GM19395 (cell line): ENCODE results near the gene MPZL3.
"Not testable (repeated sequence)": the region's sequence is repeated elsewhere in the genome, so short reads cannot be mapped to it uniquely, and the experiment has no call there.

Experiments used
- ATAC-seq: cut with Tn5 transposase; IDR thresholded peaks from one replicate; pipeline ENCODE4 v1.9.1; 2021; ENCODE audit warnings: mild to moderate bottlenecking, moderate library complexity; ENCODE audit not compliant: unreplicated experiment

The MPZL3 gene

DNA sequence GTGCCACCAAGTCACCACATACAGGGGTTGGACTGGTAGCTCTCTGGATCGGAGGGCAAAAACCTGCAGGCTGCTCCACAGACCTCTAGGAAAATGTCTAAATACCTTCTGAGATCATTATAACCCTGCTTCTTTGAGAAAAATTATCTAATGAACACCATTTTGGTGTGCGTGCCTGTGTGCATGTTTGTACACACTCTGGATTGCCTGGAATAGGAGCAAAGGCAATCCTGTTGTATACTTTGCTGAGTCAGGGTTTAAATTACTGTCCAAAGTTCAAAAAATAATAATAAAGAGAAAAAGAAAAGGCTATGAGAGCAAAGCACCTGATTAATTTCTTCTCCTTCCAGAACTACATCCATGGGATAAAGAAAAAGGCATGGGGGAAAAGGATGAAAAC is 38.4 kb downstream of the MPZL3 start:
- no peak for ATAC-seq

DNA sequence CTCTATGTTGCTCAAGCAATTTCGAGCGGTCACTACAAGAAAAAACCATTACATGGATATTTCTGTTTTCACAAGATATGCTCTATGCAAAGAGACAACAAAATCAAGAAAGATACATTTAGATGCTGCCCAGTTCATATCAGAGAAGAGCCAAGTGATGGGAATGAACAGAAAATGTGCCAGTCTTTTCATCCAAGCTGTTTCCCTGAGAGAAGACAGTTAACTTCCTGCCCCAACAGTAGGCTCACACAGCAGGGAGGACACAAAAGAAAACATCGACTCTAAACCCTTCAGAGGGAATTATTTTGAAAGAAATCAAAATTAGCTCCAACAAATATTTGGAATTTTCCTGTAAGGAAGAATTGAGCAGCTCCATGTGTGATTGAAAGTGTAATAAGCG is 39.0 kb downstream of the MPZL3 start:
- no peak for ATAC-seq

DNA sequence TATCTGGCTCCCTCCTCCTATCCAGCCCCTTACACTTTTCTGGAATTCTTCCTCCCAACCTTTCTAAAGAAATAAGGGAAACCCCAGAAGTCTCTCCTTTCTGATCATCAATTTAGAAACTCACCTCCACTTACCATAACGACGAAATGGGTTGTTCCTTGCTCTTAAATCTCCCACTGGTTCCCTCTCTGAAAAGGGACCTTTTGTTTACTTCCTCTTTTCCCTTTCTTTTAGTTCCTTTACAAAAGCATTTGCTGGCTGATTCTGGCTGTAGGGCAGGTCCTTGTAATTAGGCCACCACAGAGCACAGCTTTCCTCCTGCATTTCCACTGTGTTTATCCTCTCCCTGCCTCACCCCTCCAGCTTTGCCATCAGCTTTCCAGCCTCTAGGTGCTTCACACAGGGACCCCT is 39.4 kb downstream of the MPZL3 start:
- no peak for ATAC-seq

DNA sequence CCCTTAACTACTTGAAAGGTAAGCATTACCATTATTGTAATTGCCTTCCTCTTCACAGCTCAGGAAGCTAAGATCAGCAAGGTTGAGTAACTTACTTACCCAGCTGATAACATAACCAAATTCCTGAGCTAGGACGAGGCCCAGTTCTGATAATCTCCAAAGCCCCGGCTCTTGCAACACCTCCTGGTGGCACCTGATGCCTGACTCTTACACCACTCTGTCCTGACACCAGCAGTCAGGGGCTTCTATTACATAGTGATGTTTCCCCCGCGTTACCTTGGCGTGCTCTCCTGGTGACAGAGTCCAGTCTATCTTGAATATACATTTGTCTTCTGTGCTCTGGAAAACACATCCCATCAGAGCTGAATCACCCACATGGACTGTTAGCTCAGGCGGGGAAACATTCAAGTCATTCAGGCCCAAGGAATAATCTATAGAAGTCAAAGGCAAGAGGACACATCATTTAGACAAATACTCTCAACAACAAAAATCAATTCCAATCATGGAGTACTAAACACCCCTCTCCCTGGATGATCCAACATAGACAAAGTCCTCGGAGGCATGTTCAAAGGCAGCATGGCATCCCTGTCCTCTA is 39.9 kb downstream of the MPZL3 start:
- ATAC-seq = no peak

DNA sequence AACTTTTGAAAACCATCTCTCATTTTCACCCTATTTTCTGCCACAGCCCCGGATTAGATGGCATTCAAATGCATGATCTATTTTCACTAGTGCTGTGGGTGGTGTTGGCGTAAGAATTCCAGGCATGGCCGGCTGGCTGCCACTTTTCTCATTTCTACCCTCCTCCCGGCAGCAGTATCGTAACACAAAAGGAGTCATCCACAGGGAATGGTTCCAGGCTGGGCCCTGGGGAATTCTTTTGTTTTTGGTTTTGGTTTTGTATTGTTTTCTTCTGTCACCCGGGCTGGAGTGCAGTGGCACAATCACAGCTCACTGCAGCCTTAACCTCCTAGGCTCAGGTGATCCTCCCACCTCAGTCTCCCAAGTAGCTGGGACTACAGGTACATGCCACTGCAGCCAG is 41.2 kb downstream of the MPZL3 start:
- ATAC-seq = no peak

DNA sequence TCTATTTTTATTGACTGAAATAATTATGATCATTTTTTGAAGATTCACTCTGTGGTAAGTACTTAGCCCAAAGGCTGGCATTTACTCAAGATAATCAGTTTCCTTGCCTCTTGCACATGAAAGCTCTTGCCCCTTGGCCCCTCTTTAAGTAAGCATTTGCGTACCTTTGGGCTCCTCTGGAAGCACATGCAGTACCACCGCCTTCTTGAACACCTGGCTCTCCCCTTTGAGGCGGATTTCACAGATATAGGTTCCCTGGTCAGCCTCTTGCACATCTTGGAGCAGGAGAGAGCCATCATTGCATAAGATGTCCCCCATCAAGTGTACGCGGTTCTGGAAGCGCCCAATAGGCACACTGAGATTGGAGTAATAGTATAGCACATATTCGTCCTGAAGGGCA is 41.8 kb downstream of the MPZL3 start:
- ATAC-seq = no peak

DNA sequence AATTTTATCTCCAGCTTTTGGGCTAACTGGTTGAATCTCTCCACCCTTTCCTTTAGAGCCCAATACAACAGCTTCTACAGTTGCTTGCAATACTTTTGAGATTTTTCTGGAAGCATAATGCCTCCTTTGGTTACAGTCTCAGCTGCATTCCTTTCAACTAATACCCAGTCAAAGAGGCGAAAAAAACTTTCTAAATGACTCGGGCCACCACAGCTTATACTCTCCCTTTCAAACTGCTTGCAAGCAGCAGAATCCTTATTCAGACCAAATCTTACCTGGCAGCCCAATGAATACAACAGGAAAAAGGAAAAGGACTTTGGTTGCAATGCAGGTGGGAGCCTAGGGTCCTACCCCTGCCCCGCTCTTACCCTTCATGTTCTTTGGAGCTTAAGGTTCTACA is 43.1 kb downstream of the MPZL3 start:
- ATAC-seq = no peak

DNA sequence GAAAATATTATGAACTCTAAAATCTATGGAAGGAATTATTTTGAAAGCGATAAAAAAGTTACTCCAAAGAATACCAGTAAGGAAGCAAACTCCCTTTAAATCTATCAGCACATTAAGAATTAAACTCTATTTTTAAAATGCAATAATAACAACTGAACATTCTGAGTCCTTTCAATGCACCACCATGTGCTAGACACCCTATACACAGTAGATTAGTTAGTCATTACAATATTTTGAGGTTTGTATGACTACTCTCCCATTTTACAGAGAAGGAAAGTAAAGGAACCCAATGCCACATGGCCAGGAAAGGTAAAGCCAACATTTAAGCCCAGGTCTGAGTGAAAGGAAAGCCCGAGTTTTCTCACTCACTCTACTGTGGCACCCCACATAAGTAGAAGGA is 45.1 kb downstream of the MPZL3 start:
- ATAC-seq = no peak

DNA sequence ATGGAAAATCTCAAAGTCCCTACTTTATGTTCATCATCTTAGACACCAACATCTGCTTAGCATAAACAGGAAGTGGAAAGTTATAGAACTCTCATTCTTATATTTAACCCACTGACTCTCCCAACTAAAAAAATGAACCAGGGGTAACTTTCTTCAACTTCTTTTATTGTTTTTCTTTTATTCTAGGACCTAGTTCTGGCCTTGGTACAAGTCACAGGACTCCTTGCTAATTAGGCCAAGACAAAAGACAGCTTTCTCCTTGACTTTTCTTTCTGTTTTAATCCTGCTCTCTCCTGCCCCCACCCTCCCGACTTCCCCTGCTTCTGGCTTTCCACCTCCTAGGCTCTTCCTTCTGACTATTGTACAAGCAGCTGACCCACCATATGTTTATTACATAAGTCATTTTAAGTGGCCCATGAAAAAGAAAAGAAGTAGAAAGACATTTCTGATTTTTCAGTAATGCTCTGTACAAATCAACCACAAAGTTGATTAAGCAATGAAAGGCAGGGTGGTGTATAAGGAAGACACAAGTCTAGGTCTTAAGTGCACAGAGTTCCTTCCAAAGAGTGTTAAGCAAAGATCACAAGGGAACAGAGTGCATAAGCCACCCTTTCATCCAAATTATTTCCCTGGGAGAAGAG is 45.7 kb downstream of the MPZL3 start:
- ATAC-seq = no peak

DNA sequence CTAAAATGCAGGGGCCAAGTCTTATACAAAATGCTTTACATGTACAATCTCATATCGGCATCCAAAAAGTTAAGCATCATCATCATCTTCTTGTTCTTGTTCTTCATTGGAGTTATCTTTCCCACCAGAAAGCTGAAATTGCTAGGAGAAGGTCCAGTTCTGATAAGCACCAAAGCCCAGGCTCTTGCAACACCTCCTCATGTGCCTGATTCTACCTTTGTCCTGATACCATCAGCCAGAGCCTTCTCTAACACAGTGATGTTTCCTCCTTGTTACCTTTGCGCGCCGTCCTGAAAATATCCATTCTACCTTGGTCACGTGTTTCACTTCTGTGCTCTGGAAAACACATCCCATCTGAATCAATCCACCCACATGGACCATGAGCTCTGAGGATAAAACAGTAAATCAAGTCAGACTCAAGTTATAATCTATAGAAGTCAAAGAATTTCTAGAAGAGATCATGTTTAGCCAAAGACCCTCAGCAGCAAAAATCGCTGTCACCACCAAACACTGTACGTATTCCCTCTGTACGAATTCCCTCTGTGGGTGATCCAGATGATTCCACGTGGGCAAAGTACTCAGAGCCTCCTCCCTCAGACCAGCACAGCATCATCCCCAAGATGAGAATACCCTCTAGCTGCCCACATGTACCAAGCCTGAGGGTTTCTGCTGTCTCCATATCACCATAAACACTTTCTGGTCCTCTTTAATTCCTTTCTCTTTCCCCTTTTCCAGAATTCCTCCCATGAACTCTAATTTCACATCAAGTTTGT is 46.4 kb downstream of the MPZL3 start:
- no peak for ATAC-seq

DNA sequence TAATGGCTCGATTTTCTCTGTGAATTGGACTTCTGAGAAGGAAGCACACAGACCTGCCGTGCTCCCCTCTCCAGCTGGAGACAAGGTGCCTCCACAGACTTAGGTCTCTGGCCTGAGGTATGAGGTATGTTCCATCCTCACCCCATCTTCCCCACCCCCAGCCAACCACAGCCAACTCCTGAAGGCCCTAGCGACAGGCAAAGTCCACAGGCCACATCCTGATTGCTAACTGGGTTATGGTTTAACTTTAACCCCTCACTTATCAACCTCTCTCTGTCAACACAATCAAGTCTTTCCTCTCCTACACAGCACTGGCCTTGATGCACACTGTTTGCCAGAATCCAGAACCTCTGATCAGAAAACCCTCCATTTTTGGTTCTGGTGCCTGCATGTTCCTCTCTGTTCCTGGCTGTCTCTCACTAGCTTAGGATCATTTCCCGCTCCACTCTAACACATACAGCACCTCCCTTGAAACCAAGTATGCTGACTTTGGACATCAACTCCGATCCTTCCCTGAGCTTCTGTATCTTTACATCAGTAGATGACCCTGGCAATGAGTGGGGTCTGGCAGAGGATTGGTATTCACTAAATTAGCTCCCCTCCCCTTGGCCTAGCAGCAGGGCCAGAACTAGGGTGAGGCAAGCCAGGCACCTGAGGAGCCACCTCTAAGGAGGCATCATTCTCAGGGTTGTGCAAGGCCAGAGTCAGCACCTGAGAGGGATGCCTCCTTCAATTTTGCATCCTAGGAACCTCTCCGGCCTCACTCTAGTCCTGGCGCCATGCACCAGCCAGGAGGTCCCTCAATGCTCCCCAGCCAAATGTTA is 49.4 kb downstream of the MPZL3 start:
- ATAC-seq = no peak

DNA sequence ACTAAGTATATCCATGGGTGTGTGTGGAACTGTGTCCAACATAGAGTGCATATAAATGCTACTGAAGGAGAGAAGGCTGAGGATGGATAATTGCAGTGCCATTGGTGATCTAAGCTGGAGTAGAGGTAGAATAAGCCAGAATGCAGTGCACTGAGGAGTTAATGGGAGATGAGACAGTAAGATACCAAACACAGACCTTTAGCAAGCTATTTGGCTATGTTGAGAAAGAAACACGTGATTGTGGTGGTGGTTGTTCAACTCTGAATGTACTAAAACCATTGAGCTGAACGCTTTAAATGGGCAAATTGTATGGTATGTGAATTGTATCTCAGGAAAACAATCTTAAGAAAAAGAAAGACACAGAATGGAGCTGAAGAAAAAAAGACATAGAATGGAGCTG is 50.2 kb downstream of the MPZL3 start:
- ATAC-seq = no peak

DNA sequence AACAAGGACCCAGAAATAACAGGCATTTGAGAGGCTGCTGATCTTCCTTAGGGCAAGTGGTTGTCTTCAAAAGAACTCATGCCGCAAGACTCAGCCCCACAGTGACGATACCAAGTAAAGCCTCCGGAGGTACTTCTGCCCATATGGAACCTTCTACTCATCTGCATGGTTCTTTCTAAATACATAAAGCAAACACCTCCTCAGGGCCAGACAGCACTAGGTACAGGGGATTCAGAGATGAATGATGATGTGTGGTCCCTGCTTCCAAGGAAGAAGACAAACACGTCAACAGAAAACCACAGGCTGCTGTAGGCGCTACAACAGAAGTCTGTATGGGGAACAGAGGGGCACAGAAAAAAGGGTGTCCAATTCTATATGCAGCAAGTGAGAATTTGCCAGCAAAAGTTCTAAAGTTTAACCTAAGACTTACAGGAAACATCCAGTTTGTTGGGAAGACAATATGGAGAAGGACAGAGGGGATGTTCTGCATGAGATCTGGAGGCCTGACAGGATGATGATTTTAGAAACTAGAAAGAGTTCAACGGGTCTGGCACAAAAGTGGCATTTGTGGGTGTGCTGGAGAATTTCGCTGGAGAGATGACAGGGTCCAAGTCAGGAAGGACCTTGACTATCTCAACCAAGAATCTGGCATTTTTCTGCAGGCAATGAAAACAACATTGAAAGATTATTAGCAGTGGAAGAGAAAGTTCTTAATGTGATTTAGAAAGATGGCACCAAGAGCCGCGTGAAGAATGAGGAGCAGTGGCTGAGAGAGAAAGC is 51.1 kb downstream of the MPZL3 start:
- no peak for ATAC-seq

DNA sequence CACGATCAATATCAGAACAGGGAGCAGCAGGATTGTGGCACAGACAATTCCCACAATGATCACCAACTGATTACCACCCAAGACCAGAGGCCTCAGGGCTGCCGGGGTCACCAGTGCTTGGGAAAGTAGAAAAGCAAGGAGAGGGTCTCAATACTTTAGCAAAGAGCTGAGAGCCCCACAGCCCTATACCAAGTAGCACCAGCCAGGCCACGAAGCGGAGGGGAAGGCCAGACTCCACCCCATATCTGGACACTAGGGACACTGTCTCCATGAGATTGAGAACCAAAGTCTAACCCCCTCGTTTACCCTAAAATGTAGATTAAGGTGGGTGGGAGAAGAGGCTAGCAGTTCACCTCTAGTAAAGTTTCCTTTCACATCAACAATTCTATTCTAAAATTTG is 51.7 kb downstream of the MPZL3 start:
- no peak for ATAC-seq

DNA sequence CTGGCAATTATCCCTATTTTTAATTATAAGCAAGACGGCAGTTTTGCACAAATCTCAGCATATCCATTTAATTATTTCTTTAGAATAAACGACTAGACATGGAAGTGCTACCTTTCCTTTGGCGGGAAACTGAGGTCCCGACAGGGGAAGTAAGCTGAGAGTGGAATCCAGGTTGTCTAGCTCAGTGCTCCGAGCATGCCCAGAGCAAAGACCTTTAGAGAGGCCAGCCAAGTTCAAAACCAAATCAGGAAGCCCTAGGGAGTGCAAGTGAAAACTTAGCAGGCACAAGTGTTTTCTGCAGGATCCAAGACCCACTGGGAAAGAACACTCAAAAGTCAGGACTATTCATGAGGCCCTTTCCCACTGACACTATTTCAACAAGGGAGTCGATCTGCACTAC is 53.0 kb downstream of the MPZL3 start:
- no peak for ATAC-seq

DNA sequence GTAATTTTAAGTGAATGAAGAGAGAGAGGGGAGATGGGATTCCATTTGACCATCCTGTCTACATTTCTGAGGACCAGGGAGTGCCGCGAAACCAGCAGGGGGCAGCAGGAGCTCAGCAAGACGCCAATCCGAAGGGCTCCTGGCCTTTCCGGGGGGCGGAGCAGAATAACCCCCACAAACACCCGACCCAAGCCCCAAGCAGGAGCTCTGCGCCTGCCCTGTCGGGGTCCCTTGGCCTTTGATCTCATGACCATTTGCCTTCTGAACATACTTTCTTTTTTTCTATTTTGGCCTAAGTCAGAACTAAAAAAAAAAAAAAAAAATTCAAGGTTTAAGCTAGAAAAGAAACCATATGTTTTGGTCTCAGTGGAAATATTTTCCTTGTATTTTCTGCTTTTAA is 53.8 kb downstream of the MPZL3 start:
- ATAC-seq = no peak

DNA sequence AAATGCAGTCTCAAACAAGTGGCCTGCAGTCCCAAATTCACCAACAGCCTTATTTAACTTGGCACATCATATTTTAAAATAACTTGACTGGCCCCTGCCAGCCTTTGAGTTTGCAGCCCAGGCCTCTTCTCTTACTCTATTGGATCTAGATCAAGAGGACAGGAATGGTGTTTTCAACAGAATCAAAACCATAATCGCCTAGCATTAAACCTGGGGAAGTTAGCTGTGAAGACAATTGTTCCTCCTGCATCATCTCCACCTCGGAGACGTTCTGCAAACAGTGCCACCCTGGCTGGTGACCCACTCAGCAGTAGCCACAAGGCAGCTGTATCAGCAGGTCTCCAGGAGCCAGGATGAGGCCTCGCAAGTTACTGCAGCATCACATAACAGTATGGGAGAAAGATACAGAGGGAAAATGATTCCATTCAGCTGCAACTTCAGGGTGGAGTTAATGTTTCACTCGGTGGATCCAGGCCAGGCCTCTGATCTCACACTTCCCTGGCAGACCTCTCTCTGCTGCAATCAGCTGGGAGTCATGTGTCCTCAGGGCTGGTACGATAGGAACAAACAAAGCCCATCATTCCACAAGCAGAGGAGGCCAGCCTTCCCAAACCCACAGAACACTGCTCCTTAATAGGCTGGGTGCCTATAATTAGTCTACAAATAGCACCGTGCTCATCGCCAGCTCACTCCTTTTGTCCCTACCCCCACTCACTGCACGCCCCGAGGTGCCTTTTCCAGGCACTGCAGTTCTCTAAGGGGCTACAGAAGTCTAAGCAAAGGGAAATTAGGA is 57.1 kb downstream of the MPZL3 start:
- ATAC-seq = no peak

DNA sequence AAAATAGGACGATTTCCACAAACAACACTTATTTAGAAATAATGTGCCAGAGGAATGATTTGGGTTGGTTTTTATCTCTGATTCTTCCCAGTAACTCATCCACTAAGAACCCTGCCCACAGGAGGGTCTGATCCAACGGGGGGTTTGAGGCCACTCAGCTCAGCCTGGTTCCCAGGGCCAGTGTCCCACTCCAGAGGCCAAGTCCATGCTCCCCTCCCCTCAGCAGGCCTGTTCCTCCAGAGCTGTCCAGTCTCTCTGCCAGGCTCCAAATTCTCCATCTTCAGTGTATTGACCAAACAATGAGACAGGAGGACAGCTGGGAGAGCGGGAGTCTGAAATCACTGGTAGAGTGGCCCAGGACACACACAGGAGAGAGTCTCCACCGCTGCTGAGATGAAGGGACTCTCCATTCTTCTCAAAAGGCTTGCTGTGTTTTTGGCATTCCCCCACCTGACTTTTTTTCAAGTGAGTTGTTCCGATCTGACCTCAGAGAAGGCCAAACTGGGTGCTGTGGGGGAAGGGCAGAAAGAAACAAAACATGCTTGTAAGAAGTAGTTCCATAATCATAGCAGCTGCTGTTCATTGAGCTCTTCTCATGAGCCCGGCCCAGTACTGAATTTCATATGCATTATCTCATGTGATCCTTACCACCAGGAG is 58.1 kb downstream of the MPZL3 start:
- no peak for ATAC-seq

DNA sequence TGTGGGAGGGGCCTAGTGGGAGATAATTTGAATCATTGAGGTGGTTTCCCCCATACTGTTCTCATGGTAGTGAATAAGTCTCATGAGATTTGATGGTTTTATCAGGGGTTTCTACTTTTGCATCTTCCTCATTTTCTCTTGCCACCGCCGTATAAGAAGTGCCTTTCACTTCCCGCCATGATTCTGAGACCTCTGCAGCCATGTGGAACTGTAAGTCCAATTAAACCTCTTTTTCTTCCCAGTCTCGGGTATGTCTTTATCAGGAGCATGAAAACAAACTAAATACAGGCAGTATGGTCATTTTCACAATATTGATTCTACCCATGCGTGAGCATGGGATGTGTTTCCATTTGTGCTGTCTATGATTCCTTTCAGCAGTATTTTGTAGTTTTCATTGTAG is 59.3 kb downstream of the MPZL3 start:
- not testable (repeated sequence) for ATAC-seq
